GM19395 (cell line): ENCODE results near the gene PTK6.
A peak's percentile ranks its signal among the peaks of the same experiment; 100 is the strongest.

Experiments used
- ATAC-seq: cut with Tn5 transposase; IDR thresholded peaks from one replicate; pipeline ENCODE4 v1.9.1; 2021; ENCODE audit warnings: mild to moderate bottlenecking, moderate library complexity; ENCODE audit not compliant: unreplicated experiment

PTK6 gene

GRCh38 chr20:63545814-63546213 is 8.6 kb upstream of the PTK6 start:
- ATAC-seq, result no peak

GRCh38 chr20:63544958-63545516 is 7.9 kb upstream of the PTK6 start:
- no peak for ATAC-seq

GRCh38 chr20:63544241-63544957 is 7.2 kb upstream of the PTK6 start:
- ATAC-seq, result no peak

GRCh38 chr20:63543733-63544132 is 6.6 kb upstream of the PTK6 start:
- ATAC-seq, result no peak

- ATAC-seq, result no peak
These were observed 6.0 kb upstream of the PTK6 start for GRCh38 chr20:63543131-63543530.

- ATAC-seq, result no peak
These were observed 5.5 kb upstream of the PTK6 start for GRCh38 chr20:63542696-63543095.

- ATAC-seq, result no peak
These were observed 4.9 kb upstream of the PTK6 start for GRCh38 chr20:63542031-63542559.

- ATAC-seq, result no peak
These were observed 4.2 kb upstream of the PTK6 start for GRCh38 chr20:63541371-63541770.

- ATAC-seq, result no peak
These were observed 3.4 kb upstream of the PTK6 start for GRCh38 chr20:63540417-63541186.

- ATAC-seq, result no peak
These were observed 2.5 kb upstream of the PTK6 start for GRCh38 chr20:63539441-63540370.

GRCh38 chr20:63539092-63539430 is 1.9 kb upstream of the PTK6 start:
- ATAC-seq, result no peak

- no peak for ATAC-seq
These were observed 1.3 kb upstream of the PTK6 start for GRCh38 chr20:63538204-63539091.

GRCh38 chr20:63537525-63538203 is 488 bp upstream of the PTK6 start:
- peak; percentile 83 for ATAC-seq

- no peak for ATAC-seq
These were observed 767 bp downstream of the PTK6 start for GRCh38 chr20:63536241-63536977.

- no peak for ATAC-seq
These were observed 2.1 kb downstream of the PTK6 start for GRCh38 chr20:63534831-63535651.

GRCh38 chr20:63534427-63534830 is 2.7 kb downstream of the PTK6 start:
- ATAC-seq, result no peak

- no peak for ATAC-seq
These were observed 3.2 kb downstream of the PTK6 start for GRCh38 chr20:63533871-63534393.

GRCh38 chr20:63533388-63533787 is 3.8 kb downstream of the PTK6 start:
- ATAC-seq, result no peak
